Kidney epithelial cell (primary cell): ENCODE measurements around the gene MYO5C. TPM values are rescaled to one million over a fixed set of nuclear protein-coding genes. Genes with fewer than 3 reads are reported as not detected.

ENCODE experiments used
- DNase-seq: peaks from one replicate; pipeline ENCODE4 v3.0.0-alpha.2; 2010; ENCODE audit warnings: low read depth
- H3K27me3 ChIP-seq: 2 replicates; pipeline ENCODE4 v1.6.0; 2011; ENCODE audit warnings: low read length; ENCODE audit not compliant: control insufficient read depth, insufficient read depth
- H3K36me3 ChIP-seq: 2 replicates; pipeline ENCODE4 v1.5.1; 2011; ENCODE audit warnings: low read length; ENCODE audit not compliant: control insufficient read depth, insufficient read depth
- H3K4me3 ChIP-seq: 2 replicates; pipeline ENCODE4 v1.5.1; 2011; ENCODE audit warnings: low read depth, mild to moderate bottlenecking, control low read depth, low read length
- CTCF ChIP-seq: IDR thresholded peaks from 2 replicates; pipeline ENCODE4 v1.5.1; 2011; ENCODE audit warnings: mild to moderate bottlenecking, moderate library complexity, low read length, control low read depth, inconsistent platforms; ENCODE audit not compliant: insufficient read depth, poor library complexity, severe bottlenecking
- total RNA-seq: library from RNA; depleted of rRNA; stranded (reverse); fragments of >200 nt; gene quantifications from 2 replicates; pipeline ENCODE4 v1.2.3, GENCODE V29; 2015

The MYO5C gene
- total RNA-seq, 1 donor from 2014 or later, result 26.4 TPM

- TF ChIP-seq CTCF, result no peak
- Histone ChIP-seq H3K4me3 (no peak overlapping the region), H3K27me3 (no peaks in the 10 kb centered on the region), H3K36me3 (no peaks in the 10 kb centered on the region)
- DNase-seq, result no peak
These were observed 44.3 kb downstream of the MYO5C start for GRCh38 chr15:52251144-52251860.

- DNase-seq, result no peak
- H3K27me3 ChIP-seq, result no peaks in the 10 kb centered on the region
- no peak for TF ChIP-seq CTCF
- H3K4me3 ChIP-seq, result no peak overlapping the region
- H3K36me3 ChIP-seq, result no peaks in the 10 kb centered on the region
These were observed 48.1 kb downstream of the MYO5C start for GRCh38 chr15:52247461-52247860.

DNA sequence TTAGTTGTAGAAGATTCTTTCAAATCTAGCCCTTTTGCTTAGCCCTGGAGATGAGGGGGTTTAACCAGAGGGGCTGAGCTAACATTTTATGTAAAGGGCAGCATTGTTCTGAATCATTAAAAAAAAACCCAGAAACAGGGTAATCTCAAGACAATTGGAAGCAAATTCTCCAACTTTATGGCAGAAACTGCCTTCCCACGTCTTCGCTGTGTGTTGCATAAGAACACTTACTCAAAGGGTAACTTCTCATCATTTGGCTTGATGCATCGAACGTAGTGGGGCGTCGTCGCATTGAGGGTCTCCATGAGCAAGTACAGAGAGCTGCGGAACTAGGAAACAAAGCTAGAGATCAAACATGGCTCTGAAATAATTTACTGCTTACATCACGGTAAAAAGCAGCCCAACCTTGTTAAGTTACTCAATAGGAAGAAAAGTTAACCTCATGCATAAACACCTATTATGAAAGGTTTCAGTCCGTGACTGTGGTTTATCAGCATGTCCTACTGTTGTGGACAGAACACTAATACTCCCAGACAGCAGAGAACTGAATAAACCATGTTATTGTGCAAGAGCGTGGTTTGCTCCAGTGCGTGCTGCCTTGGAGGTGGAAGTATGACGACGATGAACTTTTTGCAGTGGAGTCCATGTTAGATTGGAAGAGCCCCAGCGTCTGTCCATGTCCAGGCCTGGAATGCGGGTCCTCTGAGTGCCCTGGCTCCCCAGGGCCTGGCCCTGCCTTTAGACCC lies 48.7 kb downstream of the MYO5C start:
- no peak for TF ChIP-seq CTCF
- DNase-seq, result peak; percentile 26
- no peaks in the 10 kb centered on the region for H3K27me3 ChIP-seq
- H3K4me3 ChIP-seq, result no peak overlapping the region
- H3K36me3 ChIP-seq, result no peaks in the 10 kb centered on the region

DNA sequence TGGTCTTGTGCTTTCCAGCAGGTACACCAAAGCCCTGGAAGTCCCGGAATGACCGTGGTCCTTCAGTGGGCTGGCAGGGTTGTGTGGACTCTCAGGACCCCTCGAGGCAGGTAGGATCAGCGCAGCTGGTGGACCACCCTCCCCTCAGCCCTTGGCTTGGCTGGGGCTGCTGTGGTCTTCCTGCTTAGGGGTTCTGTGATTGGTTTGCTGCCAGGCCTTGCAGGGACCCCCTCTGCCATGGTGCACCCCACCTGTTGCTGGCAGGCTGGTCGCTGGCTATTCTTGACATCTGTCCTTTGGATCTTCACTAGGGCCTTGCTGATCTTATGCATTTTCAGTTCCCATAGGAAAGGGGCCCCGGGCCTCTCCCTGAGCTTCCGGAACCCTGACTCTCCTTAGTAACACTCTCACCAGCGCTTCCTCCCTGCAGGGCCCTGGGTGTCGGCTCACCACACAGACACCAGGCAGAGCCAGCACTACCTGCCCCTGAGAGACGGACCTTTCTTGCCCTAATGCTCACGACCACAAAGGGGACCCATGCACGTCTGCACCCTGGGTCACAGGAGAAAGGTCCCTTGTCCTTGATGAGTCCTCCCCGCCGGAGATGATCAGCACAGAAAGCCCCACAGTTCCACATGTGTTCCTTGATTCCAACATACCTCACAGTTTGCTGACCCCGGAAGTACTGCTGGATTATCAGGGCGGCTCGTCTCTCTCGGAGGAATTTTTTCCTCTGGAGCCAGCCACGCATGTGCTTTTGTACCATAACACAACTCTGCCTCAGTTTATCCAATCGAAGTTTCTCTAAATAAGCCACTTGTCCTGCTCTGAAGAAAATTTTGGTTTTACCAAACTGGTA lies 51.7 kb downstream of the MYO5C start:
- Histone ChIP-seq H3K27me3 (no peaks in the 10 kb centered on the region), H3K36me3 (peaks cover 1% of the 10 kb centered on the region), H3K4me3 (no peak overlapping the region)
- DNase-seq, result no peak
- TF ChIP-seq CTCF, result no peak

GRCh38 chr15:52243286-52243685 lies 52.3 kb downstream of the MYO5C start:
- no peaks in the 10 kb centered on the region for H3K27me3 ChIP-seq
- no peak overlapping the region for H3K4me3 ChIP-seq
- TF ChIP-seq CTCF, result no peak
- DNase-seq, result no peak
- H3K36me3 ChIP-seq, result peaks cover 1% of the 10 kb centered on the region
